K562 treated with DMSO at 1 percent for 4 hours (cell line): ENCODE measurements around the gene LZTFL1. TPM values are rescaled to one million over a fixed set of nuclear protein-coding genes. Genes with fewer than 3 reads are reported as not detected.

Experiments
- total RNA-seq: library from RNA; unstranded; fragments of 300-600 nt; gene quantifications from 2 replicates; pipeline ENCODE4 v1.2.3, GENCODE V29; 2022; ENCODE audit not compliant: insufficient read depth

LZTFL1 gene
- total RNA-seq, result 5.0 and 13.4 TPM in 2 replicates

GRCh38 chr3:45841757-45842491 lies at the start of gene LZTFL1:
TSS of gene LZTFL1 (minus strand) at chr3:45842119. CDS start at chr3:45841991, 128 bp downstream.

GRCh38 chr3:45885979-45886705 lies 44.2 kb upstream of the LZTFL1 start, which contains the start of gene CCR9:
TSS of gene CCR9 (plus strand) at chr3:45886543. CDS start at chr3:45894934, 8,391 bp downstream.

GRCh38 chr3:45795882-45796765 lies 45.8 kb downstream of the LZTFL1 start, which contains the start of gene SLC6A20:
TSS of gene SLC6A20 (minus strand) at chr3:45796536. CDS start at chr3:45796419, 117 bp downstream.

Other genes with a start within 250 kb of the LZTFL1 start
- gene LIMD1, start 247.4 kb downstream of the LZTFL1 start, total RNA-seq, result 8.4 and 18.4 TPM in 2 replicates
- 28.1 and 35.3 TPM in 2 replicates for gene SACM1L, start 152.7 kb downstream of the LZTFL1 start, total RNA-seq
- gene SLC6A20, start 45.6 kb downstream of the LZTFL1 start, total RNA-seq, result not detected in 2 replicates
- not detected in 2 replicates for gene CCR9, start 44.4 kb upstream of the LZTFL1 start, total RNA-seq
- not detected in 2 replicates for gene CXCR6, start 101.3 kb upstream of the LZTFL1 start, total RNA-seq
- 3.5 and 4.3 TPM in 2 replicates for gene FYCO1, start 153.7 kb upstream of the LZTFL1 start, total RNA-seq
- not detected in 2 replicates for gene XCR1, start 185.4 kb upstream of the LZTFL1 start, total RNA-seq